ENCODE measurements around the gene AKT1. TPM values are rescaled to one million over a fixed set of nuclear protein-coding genes. Genes with fewer than 3 reads are reported as not detected.
A peak's percentile ranks its signal among the peaks of the same experiment; 100 is the strongest.

The AKT1 gene
- total RNA-seq, 2 donors from 2014 or later, result 115 to 143 TPM

DNA sequence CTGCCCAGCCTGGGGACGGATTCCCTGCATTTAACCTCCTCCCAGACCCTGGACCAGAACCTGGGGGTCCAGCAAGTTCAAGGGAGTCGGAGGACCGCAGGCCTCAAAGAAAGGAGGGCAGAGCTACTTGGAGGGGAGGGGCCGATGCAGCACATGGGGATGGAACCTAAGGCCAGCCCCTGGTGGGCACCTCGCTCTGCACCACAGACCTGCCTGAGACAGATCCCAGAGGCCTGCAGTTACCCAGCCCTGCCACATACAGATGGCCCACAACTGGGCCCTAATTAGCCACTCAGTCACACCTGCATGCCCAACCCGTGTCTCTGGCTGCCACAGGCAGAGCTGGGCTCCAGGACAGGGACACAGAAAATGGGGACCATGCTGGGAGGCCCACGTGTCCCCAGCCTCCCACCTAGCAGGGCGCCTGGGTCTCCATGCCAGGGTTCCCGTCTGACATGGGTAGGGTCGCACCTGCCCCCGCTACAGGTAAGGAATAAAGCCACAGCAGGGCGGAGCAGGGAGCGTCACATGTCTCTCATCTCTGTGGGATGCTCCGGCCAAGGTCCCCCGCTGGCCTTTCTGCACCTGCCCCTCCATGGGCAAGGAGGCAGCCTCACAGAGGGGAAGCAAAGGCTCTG lies 16.7 kb downstream of the AKT1 start:
- DNase-seq (ENCODE audit: low spot score), result no peak
- intact Hi-C loops (cut with DNase I), result no loop called here

DNA sequence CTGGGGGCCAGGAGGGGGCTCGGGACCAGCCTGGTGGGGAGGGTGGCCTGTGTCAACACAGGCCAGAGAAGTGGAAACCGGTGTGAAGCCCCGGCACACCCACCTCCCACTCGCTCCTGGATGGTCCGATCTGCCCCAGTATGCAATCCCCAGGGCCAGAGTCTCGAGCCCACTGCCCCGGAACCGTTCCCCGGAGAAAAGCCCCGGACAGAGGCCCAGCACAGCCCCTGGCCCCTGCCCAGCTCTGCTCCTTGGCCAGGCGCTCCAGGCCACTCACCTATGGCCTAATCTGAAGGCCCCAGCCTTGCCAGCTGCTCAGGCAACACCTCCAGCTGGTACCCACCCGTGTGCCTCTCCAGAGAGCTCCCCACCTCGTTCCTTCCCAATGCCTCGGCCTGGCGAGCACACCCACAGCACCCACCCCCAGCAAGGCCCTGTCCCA lies 17.7 kb downstream of the AKT1 start:
- intact Hi-C loops (cut with DNase I), result no loop called here
- DNase-seq (ENCODE audit: low spot score), result no peak

DNA sequence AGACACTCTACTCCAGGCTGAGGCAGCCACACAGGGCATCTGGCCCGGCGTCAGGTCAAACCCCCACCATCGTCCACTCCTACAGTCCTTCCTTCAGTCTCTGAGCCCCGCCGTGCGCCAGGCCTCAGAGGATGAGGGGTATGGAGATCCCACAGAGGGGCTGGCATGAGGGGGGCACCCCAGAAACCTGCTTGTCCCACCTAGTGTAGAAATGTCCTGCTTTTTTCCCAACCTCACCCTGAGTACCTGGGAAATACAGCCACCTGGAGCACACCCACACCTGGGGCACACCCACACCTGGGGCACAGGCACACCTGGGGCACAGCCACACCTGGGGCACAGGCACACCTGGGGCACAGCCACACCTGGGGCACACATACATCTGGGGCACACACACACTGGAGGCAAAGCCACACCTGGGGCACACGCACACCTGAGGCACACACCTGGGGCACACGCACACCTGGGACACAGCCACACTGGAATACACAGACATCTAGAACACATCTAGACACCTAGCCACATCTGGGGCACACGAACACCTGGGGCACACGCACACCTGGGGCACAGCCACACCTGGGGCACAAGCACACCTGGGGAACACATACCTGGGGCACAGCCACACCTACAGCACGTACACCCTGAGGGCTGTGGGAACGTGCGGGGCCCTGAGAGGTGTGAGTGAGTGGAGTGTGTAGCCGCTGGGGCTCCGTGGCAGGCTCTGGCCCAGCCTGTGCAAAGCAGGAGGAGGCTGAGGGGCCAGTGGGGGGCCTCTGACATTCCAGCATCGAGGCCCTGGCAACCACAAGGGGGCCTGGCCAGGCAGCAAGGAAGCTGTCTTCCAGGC lies 18.4 kb downstream of the AKT1 start:
- intact Hi-C loops (cut with DNase I), result no loop called here
- DNase-seq (ENCODE audit: low spot score), result no peak

DNA sequence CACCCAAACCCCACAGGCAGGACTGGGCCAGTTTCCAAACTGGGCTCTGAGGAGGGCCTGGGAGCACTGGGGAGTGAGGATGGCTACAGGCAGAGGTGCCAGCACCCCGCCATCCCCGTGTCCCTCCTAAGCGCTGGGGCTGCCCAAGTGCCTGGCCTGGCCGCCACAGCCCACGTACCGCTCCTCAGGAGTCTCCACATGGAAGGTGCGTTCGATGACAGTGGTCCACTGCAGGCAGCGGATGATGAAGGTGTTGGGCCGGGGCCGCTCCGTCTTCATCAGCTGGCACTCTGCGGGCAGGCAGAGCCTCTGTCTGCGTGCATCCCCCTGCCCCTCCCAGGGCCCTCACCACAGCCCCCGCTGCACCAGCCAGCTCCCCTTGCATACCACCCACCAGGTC lies 19.1 kb downstream of the AKT1 start:
- DNase-seq (ENCODE audit: low spot score), result no peak
- intact Hi-C loops (cut with DNase I), result no loop called here

DNA sequence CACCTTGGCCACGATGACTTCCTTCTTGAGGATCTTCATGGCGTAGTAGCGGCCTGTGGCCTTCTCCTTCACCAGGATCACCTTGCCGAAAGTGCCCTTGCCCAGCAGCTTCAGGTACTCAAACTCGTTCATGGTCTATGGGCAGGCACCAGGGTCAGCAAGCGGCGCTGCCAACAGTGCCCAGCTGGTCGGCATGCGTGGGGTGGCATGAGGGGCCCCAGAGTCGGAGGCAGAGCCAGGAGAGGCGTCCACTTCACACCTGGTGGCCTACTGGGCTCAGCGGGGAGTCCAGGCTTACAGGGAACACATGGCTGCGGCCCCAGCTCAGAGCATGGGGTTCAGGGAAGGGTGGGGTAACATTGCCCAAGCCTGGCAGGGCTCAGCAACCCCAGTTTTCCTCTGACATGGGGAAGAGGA lies 20.5 kb downstream of the AKT1 start:
- intact Hi-C loops (cut with DNase I), result no loop called here

DNA sequence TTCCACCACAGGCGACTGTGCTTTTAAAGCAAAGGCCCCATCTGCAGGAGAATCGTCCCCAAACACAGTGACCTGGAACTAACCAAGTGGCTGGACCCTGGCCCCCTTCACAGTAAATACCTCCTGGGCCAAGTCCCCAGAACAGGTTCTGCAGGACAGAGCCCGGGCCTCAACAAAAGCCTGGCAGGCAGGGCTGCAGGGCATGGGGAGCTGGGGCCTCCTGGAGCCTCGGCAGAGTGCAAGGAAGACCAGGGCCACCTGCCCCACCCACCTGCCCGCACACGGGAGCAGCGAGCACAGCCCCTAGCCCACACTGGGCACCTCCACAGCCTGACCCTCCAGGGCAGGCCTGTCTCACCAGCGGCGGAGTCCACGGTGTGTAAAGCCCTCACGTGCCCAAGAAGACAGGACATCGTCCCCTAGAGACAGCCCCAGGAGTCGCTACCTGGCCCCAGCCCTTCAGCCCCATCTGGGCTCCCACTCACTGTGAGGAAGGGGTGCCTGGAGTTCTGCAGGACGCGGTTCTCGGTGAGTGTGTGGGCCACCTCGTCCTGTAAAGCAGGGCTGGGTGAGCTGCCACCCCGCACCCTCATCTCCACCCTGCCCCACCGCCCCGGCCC lies 21.0 kb downstream of the AKT1 start:
- DNase-seq (ENCODE audit: low spot score), result no peak
- intact Hi-C loops (cut with DNase I), result loop anchor here (5.0 kb wide), 1 partner anchor 48 kb away; no protein-coding TSS in a partner anchor

More for the DNA sequence above, 20.5 kb downstream of the AKT1 start:
- no peak for DNase-seq (ENCODE audit: low spot score)

DNA sequence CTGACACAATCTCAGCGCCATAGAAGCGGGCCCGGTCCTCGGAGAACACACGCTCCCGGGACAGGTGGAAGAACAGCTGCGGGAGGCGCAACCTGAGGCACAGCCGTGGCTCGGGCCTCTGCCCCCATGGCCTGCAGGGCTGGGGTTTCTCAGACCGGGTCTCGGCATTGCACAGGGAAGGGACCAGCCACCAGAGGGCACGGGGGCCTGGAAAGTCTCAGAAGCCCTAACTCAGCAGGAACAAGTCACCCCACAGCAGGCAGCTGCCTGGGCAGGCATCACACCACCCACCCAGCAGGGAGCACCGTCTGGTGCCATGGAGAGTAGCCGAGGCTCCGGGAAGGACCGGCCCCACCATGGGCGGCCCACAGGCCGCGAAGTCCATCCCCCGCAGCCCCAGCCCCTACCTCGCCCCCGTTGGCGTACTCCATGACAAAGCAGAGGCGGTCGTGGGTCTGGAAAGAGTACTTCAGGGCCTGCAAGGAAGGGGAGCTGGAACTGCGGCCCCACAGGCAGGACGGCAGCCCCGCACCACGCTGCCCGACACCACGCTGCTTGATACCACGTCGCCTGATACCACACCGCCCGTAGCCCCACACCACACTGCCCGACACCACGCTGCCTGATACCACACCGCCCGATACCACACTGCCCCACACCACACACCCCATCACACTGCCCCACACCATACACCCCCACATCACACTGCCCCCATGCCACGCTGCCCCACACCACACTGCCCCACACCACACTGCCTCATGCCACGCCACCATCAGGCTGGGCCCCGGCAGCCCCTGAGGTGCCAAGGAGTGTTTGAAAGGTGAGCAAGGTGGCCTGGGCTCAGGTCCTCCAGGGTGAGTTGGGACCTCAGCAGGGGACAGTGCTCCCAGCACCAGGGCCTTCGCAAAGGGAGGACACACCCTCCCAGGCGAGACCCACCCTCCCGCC lies 21.8 kb downstream of the AKT1 start:
- intact Hi-C loops (cut with DNase I), result loop anchor here (5.0 kb wide), 1 partner anchor 49 kb away; no protein-coding TSS in a partner anchor

DNA sequence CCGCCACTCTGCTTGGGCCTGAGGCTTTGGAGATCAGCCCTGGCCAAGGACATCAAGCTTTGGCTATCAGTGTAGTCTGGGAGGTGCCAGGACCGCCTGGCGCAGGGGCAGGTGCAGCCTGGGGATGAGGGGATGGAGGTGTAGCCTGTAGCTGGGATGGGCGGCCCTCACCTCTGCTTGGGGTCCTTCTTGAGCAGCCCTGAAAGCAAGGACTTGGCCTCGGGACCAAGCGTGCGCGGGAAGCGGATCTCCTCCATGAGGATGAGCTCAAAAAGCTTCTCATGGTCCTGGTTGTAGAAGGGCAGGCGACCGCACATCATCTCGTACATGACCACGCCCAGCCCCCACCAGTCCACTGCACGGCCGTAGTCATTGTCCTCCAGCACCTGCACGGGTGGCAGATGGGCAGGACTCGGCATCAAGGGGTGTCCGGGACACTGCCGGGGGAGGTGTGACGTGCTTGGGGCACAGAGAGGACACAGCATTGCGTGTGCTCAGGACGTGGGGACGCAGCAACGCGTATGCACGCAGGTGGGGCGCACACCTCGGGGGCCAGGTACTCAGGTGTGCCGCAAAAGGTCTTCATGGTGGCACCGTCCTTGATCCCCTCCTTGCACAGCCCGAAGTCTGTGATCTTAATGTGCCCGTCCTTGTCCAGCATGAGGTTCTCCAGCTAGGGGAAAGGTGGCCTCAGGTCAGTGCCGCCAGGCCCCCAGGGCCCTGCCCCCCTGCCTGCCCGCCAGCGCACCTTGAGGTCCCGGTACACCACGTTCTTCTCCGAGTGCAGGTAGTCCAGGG lies 22.6 kb downstream of the AKT1 start:
- intact Hi-C loops (cut with DNase I), result loop anchor here (5.0 kb wide), 1 partner anchor 49 kb away; no protein-coding TSS in a partner anchor
- no peak for DNase-seq (ENCODE audit: low spot score)

More for the DNA sequence above, 21.8 kb downstream of the AKT1 start:
- DNase-seq (ENCODE audit: low spot score), result no peak

DNA sequence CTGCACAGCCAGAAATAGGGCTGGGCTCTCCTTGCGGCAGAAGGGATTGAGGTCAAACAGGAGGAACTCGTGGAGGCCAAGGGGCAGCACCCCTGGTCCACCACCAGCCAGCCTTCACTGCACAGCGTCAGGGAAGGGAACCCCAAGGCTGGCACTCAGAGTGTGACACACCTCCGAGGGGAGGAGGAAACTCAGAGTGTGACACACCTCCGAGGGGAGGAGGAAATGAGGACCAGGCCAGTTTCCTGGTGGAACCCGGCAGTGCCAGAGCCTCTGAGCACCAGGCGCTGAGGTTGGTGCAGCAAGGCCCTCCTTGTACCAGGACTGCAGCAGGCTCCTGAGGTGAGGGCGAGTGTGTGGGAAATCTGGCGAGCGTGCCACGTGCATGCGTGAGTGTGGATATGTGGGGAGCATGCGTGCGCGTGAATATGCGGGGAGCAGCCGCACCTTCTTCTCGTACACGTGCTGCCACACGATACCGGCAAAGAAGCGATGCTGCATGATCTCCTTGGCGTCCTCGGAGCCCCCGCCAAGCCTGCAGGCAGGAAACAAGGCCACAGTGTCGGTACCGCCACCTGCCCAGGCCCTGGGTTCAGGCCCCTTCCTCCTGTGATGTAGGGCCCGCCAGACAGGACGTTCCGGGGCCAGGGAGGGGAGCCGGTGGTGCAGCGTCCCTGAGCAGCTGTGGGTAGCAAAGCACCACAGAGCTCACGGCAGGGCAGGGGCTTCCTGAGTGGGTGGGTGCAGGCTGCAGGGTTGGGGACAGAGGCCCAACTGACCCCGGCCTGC lies 23.4 kb downstream of the AKT1 start:
- intact Hi-C loops (cut with DNase I), result loop anchor here (5.0 kb wide), 1 partner anchor 50 kb away; no protein-coding TSS in a partner anchor

DNA sequence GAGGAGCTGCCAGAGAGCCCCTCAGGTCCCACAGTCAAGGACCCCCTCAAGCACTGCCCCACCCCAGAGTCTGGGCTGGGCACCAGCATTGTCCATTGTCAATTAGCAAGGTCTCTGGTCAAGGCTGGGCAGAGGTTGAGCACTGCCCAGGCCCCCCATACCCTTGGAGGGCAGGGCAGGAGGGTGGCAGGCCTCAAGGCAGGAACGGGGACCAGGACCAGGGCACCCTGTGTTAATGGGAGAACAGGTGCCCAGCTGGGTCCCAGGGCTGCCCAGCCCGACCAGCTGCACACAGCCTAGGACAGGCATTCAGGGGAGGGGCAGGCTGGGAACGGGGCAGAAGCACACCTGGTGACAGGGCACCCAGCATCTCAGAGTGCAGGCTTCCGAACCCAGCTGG lies 24.2 kb downstream of the AKT1 start:
- no peak for DNase-seq (ENCODE audit: low spot score)
- intact Hi-C loops (cut with DNase I), result loop anchor here (5.0 kb wide), 1 partner anchor 51 kb away; no protein-coding TSS in a partner anchor

More for the DNA sequence above, 23.4 kb downstream of the AKT1 start:
- DNase-seq (ENCODE audit: low spot score), result no peak

DNA sequence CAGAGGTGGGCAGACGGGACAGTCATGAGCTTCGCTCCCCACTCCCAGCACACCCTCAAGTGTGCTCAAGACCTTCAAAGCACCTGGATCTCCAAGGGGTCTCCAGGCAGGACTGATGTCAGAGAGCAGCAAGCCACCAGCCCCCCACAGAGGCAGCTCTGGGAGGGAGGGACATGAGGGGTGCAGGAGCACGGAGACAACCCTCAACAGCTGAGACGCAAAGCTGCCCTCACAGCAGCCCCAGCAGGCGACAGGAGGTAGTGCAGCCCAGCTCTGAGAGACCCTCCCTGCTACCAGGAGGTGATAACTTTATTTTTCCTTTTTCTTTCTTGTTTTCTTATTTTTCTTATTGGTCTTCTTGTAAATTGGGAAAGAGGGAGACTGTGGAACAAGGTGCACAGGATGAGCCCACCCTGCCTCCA lies 24.7 kb downstream of the AKT1 start:
- DNase-seq (ENCODE audit: low spot score), result no peak
- intact Hi-C loops (cut with DNase I), result loop anchor here (5.0 kb wide), 1 partner anchor 51 kb away; no protein-coding TSS in a partner anchor

DNA sequence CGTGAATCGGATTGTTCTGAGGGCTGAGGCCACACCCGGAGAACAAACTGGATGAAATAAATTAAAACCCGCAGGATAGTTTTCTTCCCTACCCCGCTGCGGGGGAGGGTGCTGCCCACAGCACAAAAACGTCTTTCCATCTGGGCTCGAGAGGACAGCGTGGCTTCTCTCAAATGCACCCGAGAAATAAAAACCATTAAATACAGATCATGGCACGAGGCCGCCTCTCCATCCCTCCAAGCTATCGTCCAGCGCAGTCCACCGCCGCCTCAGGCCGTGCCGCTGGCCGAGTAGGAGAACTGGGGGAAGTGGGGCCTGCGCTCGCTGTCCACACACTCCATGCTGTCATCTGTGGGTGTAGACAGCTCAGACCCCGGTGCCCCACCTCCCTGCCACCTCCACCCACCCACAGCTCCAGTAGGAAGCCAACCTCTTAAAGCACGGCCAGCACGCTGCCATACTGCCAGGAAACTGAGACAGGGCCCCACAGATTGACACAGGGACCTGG lies 25.4 kb downstream of the AKT1 start:
- intact Hi-C loops (cut with DNase I), result loop anchor here (5.0 kb wide), 1 partner anchor 52 kb away; no protein-coding TSS in a partner anchor
- DNase-seq (ENCODE audit: low spot score), result no peak

DNA sequence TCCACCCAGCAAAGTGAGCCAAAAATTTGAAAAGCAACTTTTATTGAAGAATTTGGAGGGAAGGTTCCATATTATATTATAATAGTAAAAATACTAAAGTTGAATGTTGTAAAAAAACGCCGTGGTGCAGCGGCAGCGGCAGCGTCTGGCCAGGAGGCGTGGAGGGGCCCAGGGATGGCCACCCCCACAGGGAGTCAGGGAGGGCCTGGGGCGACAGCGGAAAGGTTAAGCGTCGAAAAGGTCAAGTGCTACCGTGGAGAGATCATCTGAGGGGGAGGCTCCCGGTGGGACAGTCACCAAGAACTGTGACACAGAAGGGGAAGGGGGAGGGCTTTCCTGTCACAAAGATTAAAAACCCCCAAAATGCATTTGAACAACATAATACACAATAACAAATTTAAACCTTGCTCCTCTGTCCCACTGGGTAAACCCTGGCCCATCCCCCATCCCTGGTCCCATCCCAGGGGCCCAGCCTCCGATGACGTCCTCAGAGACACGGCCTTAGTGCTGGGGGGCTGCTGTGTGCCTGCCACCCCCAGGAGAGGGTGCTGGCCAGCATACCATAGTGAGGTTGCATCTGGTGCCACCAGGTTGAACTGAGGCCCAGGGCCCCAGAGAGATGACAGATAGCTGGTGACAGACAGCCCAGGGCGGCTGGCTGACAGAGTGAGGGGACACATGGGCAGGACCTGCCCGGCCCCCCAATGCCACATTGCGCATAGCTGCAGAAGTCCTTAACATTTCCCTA lies 26.1 kb downstream of the AKT1 start:
- DNase-seq (ENCODE audit: low spot score), result no peak
- intact Hi-C loops (cut with DNase I), result loop anchor here (5.0 kb wide), 1 partner anchor 53 kb away; no protein-coding TSS in a partner anchor

DNA sequence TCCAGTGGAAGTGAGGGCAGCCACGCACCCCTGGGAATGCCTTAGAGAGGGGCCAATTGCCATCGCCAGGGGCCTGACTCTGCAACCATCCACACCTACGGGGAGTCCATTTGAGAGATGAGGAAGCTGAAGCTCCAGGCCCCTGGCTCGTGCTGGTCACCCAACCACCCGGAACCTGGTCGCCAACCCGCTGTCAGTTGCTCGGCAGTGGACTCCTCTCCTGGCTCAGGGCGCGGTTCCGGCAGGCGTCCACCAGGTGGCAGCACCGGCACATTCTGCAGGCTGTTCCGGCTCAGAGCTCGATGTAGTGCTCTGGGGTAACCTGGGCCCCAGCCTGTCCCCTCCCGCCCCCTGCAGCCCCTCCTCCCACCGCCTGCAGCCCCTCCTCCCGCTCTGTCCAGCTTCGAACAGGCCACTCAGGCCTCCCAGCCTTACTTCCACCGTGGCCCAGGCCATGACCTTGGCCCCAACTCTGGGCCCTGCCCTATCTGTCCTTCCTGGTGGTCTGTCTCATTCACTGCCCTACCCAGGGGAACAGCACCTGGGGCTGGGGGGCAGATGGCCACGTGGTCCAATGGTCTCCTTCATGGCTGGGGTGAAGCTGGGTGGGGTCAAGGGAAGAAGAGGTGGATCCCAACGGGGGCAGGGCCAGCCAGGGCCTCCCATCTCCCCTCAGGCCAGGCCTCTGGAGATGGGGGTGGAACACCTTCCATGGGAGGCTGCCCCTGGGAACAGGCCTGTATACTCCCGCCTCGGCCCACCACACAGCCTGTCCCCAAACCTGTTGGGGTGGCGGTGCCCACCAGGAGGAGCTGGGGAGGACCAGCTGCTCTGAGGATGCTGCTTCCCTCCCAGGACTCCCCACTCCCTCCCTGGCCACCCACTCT lies 26.9 kb downstream of the AKT1 start:
- intact Hi-C loops (cut with DNase I), result no loop called here

DNA sequence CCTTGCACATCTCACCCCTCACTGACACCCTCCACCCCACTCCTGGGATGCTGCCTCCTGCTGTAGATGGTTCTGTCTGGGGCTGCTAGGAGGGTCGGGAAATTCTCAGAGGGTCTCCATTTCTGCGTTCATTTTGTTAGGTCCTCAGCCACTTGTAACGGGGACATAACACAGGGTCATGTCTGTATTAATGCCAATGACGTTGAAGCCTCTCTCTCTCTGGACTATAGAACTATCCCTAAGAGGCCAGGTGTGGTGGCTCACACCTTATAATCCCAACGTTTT lies 28.0 kb downstream of the AKT1 start:
- intact Hi-C loops (cut with DNase I), result no loop called here
- no peak for DNase-seq (ENCODE audit: low spot score)

More for the DNA sequence above, 26.9 kb downstream of the AKT1 start:
- peak; percentile 97 for DNase-seq (ENCODE audit: low spot score)

Measured in posterior vena cava (tissue), 2 donors.